Glomerular endothelial cell (primary cell): ENCODE results near the gene KPTN. TPM values are rescaled to one million over a fixed set of nuclear protein-coding genes. Genes with fewer than 3 reads are reported as not detected.

Experiments used
- DNase-seq: peaks from one replicate; pipeline ENCODE4 v3.0.0-alpha.2; 2011; ENCODE audit warnings: low read depth, low spot score; ENCODE audit errors: extremely low read depth
- total RNA-seq: library from RNA; depleted of rRNA; stranded (reverse); fragments of >200 nt; gene quantifications from 2 replicates; pipeline ENCODE4 v1.2.3, GENCODE V29; 2015

The KPTN gene
- total RNA-seq, 1 donor from 2014 or later, result 11.1 TPM

GRCh38 chr19:47509170-47509847 is 25.3 kb upstream of the KPTN start:
- DNase-seq, result no peak

- DNase-seq, result no peak
These were observed 24.7 kb upstream of the KPTN start for GRCh38 chr19:47508721-47509120.

GRCh38 chr19:47507924-47508553 is 24.0 kb upstream of the KPTN start:
- DNase-seq, result no peak

- DNase-seq, result no peak
These were observed 23.0 kb upstream of the KPTN start for GRCh38 chr19:47507012-47507411.

GRCh38 chr19:47506459-47506858 is 22.4 kb upstream of the KPTN start:
- DNase-seq, result no peak

GRCh38 chr19:47505506-47505905 is 21.5 kb upstream of the KPTN start:
- DNase-seq, result no peak

- no peak for DNase-seq
These were observed 19.8 kb upstream of the KPTN start for GRCh38 chr19:47503826-47504150.

GRCh38 chr19:47503130-47503825 is 19.3 kb upstream of the KPTN start:
- no peak for DNase-seq

- no peak for DNase-seq
These were observed 16.1 kb upstream of the KPTN start for GRCh38 chr19:47499863-47500830.

GRCh38 chr19:47499371-47499770 is 15.4 kb upstream of the KPTN start:
- no peak for DNase-seq

GRCh38 chr19:47498561-47498960 is 14.5 kb upstream of the KPTN start:
- DNase-seq, result no peak

GRCh38 chr19:47497821-47498520 is 14.0 kb upstream of the KPTN start:
- DNase-seq, result no peak

- no peak for DNase-seq
These were observed 13.2 kb upstream of the KPTN start for GRCh38 chr19:47497050-47497766.

- no peak for DNase-seq
These were observed 11.7 kb upstream of the KPTN start for GRCh38 chr19:47495478-47496372.

GRCh38 chr19:47494729-47495128 is 10.7 kb upstream of the KPTN start:
- DNase-seq, result no peak

- DNase-seq, result no peak
These were observed 10.2 kb upstream of the KPTN start for GRCh38 chr19:47494211-47494547.

- DNase-seq, result no peak
These were observed 9.6 kb upstream of the KPTN start for GRCh38 chr19:47493378-47494210.
